Muscle of arm (tissue), 12 donors: ENCODE data around the gene FAM24B. TPM values are rescaled to one million over a fixed set of nuclear protein-coding genes. Genes with fewer than 3 reads are reported as not detected.
"Not testable (repeated sequence)": the region's sequence is repeated elsewhere in the genome, so short reads cannot be mapped to it uniquely, and the experiment has no call there.

Experiments
- DNase-seq: peaks from one replicate; pipeline ENCODE4 v3.0.0-alpha.2; 2013
- polyA plus RNA-seq, 12 donors: library from polyadenylated mRNA; unstranded; fragments of 120-200 nt; gene quantifications; one replicate each; pipeline ENCODE4 v1.2.1, GENCODE V29; 2013; ENCODE audit not compliant: insufficient read length in 12 of 12

The FAM24B gene
- polyA plus RNA-seq, 12 donors, result 1.7 to 7.9 (median 3.6) TPM; not detected in 2

GRCh38 chr10:122861711-122862161, 17.6 kb downstream of the FAM24B start:
- DNase-seq, result no peak

DNA sequence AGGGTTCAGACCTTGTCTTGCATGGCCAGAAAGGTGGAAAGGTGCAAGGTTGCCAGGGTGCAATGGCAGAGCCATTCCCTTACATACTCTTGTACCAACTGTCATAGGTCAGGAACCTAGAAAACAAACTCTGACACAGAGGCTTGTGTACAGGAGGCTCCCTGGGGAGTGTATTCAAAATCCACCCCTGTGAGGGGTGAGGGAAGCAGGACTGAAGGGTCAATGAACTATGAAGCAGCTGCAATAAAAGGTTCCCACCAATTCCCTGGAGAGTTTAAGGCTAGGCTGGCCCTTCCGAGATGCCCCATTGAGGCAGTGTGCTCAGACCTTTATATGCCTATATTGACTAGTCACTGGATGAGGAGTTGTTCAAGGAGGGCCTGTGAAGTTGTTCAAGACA, 19.9 kb downstream of the FAM24B start:
- DNase-seq, result no peak

DNA sequence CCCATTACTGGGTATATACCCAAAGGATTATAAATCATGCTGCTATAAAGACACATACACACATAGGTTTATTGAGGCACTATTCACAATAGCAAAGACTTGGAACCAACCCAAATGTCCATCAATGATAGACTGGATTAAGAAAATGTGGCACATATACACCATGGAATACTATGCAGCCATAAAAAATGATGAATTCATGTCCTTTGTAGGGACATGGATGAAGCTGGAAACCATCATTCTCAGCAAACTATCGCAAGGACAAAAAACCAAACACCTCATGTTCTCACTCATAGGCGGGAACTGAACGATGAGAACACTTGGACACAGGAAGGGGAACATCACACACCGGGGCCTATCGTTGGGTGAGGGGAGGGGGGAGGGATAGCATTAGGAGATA, 21.3 kb downstream of the FAM24B start:
- not testable (repeated sequence) for DNase-seq

DNA sequence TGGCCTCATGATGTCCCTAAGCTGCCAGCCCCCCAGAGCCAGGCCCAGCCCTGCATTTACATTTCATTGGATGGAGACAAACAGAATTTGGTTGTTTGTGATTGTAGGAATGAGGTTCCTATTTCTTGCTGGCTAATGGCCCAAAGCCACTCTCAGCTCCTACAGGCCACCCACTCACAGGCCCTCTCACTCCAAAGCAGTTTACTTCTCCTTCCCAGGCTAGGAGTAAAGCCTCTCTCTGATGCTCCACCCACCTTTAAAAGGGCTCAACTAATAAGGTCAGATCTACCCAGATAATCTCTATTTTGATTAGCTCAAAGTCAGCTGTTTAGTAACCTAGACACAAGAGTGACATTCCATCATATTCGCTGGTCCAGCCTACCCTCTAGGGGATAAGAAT, 22.5 kb downstream of the FAM24B start:
- no peak for DNase-seq

- DNase-seq, result no peak
These were observed 23.6 kb downstream of the FAM24B start for GRCh38 chr10:122855745-122856144.

DNA sequence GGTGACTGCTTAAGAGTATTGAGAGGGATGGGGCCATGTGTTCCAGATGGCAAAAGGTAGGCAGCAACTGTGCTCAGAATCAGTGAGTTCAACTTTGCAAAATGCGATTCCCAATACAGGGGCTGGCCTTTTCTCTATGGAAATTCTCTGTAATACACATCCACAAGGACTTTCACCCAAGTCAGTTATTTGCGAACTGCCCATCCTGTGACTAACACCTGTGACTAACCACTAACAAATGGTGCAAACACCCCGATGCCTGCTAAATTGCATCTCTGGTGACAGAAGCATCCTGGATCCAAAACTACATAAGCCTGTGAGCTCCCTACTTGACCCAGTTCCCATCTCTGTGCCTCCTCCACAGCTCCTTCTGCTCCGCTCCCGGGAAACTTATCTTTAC, 24.7 kb downstream of the FAM24B start:
- no peak for DNase-seq

DNA sequence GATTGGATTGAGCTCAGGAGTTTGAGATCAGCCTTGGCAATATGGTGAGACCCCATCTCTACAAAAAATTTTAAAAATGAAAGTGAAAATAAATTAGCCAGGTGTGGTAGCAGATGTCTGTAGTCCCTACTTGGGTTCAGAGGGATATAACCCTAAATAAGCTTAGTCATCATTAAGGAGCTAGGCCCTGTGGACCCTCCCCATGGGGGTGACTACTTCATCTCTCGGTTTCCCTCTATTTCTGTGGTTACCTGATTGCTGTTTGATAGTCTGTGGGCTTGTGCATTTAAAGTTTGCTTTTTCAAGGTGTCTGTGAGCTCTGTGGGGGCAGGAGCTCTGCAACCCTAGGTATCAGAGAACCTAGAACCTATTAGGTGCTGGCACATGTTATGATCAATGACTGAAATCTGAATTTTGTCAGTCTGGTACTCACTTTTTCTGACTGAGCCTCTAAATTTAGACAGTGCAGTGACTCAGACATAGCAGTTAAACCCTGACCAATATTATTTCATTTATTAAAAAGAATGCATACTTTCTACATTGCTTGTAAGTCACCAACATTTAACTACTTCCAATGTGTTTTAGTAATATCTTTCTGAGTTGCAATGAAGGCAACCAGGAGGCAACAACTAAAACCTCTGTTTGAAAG, 25.6 kb downstream of the FAM24B start:
- DNase-seq, result no peak

DNA sequence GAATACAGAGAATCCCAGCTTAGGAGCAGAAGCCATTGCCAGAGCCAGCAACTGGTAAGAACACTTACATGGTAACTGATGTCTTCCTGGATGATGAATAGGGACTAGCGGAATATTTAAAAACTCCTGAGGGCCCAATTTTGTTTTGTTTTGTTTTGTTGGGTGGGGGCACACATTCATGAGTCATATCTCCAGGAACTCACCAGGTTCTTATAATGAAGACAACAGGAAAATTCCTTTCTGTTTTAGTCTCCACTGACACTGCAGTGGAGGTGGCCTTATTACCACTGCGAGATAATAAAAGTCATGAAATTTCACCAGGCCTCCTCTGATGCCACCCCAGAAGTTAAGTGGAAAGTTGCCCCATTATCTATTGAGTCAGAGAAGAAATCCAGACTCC, 27.1 kb downstream of the FAM24B start:
- DNase-seq, result no peak

GRCh38 chr10:122850705-122851640, 28.4 kb downstream of the FAM24B start:
- DNase-seq, result no peak

GRCh38 chr10:122849900-122850605, 29.3 kb downstream of the FAM24B start:
- DNase-seq, result no peak

GRCh38 chr10:122849090-122849489, 30.3 kb downstream of the FAM24B start:
- no peak for DNase-seq

GRCh38 chr10:122847782-122848604, 31.4 kb downstream of the FAM24B start:
- DNase-seq, result no peak

DNA sequence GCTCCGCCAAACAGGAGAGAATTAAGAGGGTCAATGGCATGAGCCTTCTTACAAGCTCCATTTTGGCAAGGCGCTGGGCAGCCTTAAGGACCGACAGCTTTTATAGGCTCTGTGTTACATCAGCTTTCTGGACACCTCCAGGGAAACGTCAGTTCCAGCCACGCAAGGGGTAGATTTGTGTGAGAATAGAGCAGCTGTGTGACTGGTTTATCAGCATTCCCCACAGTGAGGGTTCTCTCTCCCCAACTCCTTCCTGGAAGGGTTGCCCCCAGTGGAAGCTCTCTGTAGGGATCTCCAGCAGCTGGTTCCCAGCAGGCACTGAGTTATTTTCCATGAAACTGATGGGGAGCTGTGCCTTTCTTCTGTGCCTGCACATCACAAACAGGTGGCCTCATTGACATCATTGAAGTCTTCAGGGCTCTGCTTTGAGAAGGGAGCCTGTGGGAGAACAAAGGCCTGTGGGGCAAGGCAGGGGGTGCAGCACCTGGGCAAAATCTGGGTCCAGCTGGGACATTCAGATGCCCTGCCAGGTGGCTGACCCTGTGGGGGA, 33.5 kb downstream of the FAM24B start, which contains the start of gene CUZD1:
CUZD1 (minus strand) TSS at position 75 of the 550 bp plus-strand sequence; CDS start at position 61, 14 bp downstream.
- DNase-seq, result no peak

DNA sequence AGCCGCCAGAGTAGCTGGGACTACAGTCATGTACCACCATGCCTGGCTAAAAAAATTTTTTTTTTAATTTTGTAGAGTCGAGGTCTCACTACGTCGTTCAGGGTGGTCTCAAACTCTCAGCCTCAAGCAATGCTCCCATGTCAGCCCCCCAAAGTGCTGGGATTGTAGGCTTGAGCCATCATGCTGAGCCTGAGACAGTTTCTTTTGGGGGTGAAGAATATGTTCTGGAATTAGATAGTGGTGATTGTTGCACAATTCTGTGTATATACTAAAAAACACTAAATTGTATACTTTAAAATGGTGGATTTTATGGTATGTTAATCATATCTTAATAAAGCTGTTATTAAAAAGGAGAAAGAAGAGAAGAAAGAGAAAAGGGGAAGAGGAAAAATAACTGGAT, 35.2 kb downstream of the FAM24B start:
- DNase-seq, result no peak

- DNase-seq, result no peak
These were observed 37.8 kb downstream of the FAM24B start for GRCh38 chr10:122841569-122841968.

- no peak for DNase-seq
These were observed 39.9 kb downstream of the FAM24B start for GRCh38 chr10:122839505-122839904.

- no peak for DNase-seq
These were observed 40.5 kb downstream of the FAM24B start for GRCh38 chr10:122838880-122839279.

DNA sequence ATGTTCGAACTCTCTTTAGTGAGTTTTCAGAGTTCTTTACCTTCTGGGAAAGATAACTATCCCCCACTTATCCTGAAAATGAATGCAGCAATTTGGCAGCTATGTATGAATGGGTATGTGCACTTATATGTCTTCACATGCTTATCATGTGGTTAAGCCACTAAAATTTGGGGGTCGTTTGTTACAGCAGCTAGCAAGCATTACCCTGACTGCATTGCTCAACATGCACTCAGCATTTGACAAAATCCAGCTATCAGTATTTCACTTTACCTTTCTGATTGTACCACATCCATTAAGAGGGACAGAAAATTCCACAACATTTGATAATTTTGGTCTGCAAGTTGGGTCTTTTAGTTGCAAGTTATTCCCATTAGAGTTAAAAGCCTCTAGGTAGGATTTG, 43.5 kb downstream of the FAM24B start:
- no peak for DNase-seq

GRCh38 chr10:122830965-122831353, 48.4 kb downstream of the FAM24B start:
- no peak for DNase-seq

DNA sequence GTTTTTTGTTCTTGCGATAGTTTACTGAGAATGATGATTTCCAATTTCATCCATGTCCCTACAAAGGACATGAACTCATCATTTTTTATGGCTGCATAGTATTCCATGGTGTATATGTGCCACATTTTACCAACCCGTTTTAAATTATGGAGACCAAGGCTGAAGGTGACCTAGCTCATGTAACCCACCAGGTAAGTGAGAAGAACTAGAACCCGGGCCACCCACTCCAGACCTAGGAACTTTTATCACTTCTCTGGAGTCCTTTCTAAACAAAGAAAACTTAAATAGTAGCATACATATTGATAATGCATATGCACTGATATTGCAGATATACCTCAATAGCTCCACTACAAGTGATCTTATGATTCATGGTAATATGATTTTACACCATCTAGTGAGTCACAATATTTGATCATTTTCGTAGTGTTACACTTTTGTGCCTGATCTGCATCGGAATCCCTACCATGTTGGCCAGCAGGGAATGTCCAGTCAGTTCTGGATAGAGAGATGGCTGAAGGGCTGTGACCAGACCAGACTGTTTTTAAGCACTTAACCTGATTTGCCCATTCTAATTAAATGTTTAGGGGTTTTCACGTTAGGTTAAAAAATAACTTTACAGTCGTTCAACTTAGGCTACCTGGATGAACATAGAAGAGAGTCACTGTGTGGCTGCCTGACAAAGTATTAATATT, 49.0 kb downstream of the FAM24B start:
- no peak for DNase-seq
